ENCODE results near the gene UBAP2.
"Not testable (repeated sequence)": the region's sequence is repeated elsewhere in the genome, so short reads cannot be mapped to it uniquely, and the experiment has no call there.

The UBAP2 gene

GRCh38 chr9:33964086-33964768 is 84.5 kb downstream of the UBAP2 start:
- DNase-seq: no peak

GRCh38 chr9:33962468-33962867 is 86.2 kb downstream of the UBAP2 start:
- DNase-seq: not testable (repeated sequence)

- no peak for DNase-seq
These were observed 89.0 kb downstream of the UBAP2 start for GRCh38 chr9:33959725-33960124.

GRCh38 chr9:33956544-33956943 is 92.1 kb downstream of the UBAP2 start:
- no peak for DNase-seq

- no peak for DNase-seq
These were observed 96.6 kb downstream of the UBAP2 start for GRCh38 chr9:33952066-33952465.

GRCh38 chr9:33950371-33950770 is 98.3 kb downstream of the UBAP2 start:
- DNase-seq: no peak

- DNase-seq: no peak
These were observed 101.7 kb downstream of the UBAP2 start for GRCh38 chr9:33946779-33947535.

GRCh38 chr9:33943389-33943788 is 105.3 kb downstream of the UBAP2 start:
- DNase-seq: no peak

GRCh38 chr9:33942471-33943083 is 106.1 kb downstream of the UBAP2 start:
- DNase-seq: no peak

GRCh38 chr9:33939924-33940874 is 108.5 kb downstream of the UBAP2 start:
- no peak for DNase-seq

GRCh38 chr9:33934188-33934878 is 114.4 kb downstream of the UBAP2 start:
- no peak for DNase-seq

- no peak for DNase-seq
These were observed 116.4 kb downstream of the UBAP2 start for GRCh38 chr9:33932078-33932807.

GRCh38 chr9:33931326-33931725 is 117.4 kb downstream of the UBAP2 start:
- no peak for DNase-seq

GRCh38 chr9:33927694-33928093 is 121.0 kb downstream of the UBAP2 start:
- no peak for DNase-seq

GRCh38 chr9:33926746-33927485 is 121.8 kb downstream of the UBAP2 start:
- no peak for DNase-seq

GRCh38 chr9:33924978-33925797 is 123.5 kb downstream of the UBAP2 start:
- DNase-seq: no peak

- no peak for DNase-seq
These were observed 124.5 kb downstream of the UBAP2 start for GRCh38 chr9:33923998-33924701.

GRCh38 chr9:33923079-33923478 is 125.6 kb downstream of the UBAP2 start:
- DNase-seq: no peak

Measured in NCI-H2107 (cell line).